ENCODE results near the gene BPIFB2. TPM values are rescaled to one million over a fixed set of nuclear protein-coding genes. Genes with fewer than 3 reads are reported as not detected.
"Not testable (repeated sequence)": the region's sequence is repeated elsewhere in the genome, so short reads cannot be mapped to it uniquely, and the experiment has no call there.

BPIFB2 gene
- total RNA-seq, 1 donor from 2014 or later: not detected

DNA sequence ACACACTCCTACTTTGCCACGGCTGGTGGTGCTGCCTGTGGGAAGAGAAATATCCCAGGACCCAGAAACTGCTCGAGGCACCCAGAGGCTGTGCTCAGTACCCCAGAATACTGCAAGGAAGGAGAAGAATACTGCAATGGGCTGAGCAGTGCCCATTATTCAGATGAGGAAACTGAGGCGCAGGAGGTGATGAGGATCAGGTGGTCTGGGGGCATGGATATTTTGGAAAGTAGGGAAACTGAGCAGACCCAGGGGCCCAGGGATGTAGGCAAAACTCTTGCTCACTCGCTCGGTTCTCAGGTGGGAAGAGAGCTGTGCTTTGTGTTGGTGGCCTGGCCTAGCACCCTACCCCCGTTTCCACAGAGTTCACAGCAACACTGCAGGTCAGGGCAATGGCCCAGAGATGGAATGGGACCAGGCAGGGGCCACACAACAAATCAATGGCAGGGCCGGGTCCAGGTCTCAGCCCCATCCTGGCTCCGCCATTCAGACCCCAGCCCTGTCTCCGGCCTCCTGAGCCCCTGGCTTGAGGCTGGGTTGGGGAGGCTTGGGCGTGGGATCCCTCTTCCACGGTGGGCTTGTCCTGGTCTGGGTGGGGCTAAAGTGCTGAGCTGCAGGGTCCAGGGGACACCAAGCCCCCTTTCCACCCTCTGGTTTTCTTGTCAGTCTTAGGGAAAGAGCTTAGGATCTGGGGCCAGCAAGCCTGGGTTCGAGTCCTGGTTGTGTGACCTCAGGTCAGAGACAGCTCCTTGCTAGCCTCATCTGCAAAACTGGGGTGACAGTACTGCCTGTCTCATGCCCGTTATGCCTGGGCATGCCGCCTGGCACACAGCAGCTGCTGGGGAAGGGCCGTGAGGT, 37.2 kb upstream of the BPIFB2 start:
- H3K27me3 ChIP-seq (ENCODE audit: control insufficient read depth, insufficient read depth, low read length): no peaks in the 10 kb centered on the region
- no peak for FAIRE-seq
- TF ChIP-seq, protein P1, sequence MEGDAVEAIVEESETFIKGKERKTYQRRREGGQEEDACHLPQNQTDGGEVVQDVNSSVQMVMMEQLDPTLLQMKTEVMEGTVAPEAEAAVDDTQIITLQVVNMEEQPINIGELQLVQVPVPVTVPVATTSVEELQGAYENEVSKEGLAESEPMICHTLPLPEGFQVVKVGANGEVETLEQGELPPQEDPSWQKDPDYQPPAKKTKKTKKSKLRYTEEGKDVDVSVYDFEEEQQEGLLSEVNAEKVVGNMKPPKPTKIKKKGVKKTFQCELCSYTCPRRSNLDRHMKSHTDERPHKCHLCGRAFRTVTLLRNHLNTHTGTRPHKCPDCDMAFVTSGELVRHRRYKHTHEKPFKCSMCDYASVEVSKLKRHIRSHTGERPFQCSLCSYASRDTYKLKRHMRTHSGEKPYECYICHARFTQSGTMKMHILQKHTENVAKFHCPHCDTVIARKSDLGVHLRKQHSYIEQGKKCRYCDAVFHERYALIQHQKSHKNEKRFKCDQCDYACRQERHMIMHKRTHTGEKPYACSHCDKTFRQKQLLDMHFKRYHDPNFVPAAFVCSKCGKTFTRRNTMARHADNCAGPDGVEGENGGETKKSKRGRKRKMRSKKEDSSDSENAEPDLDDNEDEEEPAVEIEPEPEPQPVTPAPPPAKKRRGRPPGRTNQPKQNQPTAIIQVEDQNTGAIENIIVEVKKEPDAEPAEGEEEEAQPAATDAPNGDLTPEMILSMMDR (IDR thresholded peaks at IDR 0.05; ENCODE audit: insufficient read depth, low read length, severe bottlenecking): no peak
- no peak overlapping the region for H3K4me3 ChIP-seq (ENCODE audit: low read depth, low read length)
- H3K36me3 ChIP-seq (ENCODE audit: control insufficient read depth, insufficient read depth, low read length): no peaks in the 10 kb centered on the region
- no peak for DNase-seq (ENCODE audit: low read depth)

DNA sequence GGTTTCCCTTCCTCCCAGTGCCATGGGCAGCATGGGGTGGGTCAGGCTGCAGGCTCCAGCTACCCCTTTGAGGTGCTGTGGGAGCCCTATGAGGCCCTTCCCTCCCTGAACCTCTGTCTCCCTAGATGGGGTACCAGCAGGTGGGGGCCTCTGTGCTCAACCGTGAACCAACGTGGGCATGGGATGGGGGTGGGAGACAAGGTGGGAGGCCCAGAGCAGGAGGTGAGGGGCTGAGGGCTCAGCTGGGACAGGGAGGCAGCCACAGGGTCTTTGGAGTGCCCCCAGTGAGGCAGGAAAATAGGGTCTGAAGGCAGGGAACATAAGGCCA, 36.6 kb upstream of the BPIFB2 start:
- H3K36me3 ChIP-seq (ENCODE audit: control insufficient read depth, insufficient read depth, low read length): no peaks in the 10 kb centered on the region
- FAIRE-seq (no peak), DNase-seq (ENCODE audit: low read depth) (no peak)
- TF ChIP-seq, protein P1 (IDR thresholded peaks at IDR 0.05; ENCODE audit: insufficient read depth, low read length, severe bottlenecking): no peak
- no peak overlapping the region for H3K4me3 ChIP-seq (ENCODE audit: low read depth, low read length)
- no peaks in the 10 kb centered on the region for H3K27me3 ChIP-seq (ENCODE audit: control insufficient read depth, insufficient read depth, low read length)

DNA sequence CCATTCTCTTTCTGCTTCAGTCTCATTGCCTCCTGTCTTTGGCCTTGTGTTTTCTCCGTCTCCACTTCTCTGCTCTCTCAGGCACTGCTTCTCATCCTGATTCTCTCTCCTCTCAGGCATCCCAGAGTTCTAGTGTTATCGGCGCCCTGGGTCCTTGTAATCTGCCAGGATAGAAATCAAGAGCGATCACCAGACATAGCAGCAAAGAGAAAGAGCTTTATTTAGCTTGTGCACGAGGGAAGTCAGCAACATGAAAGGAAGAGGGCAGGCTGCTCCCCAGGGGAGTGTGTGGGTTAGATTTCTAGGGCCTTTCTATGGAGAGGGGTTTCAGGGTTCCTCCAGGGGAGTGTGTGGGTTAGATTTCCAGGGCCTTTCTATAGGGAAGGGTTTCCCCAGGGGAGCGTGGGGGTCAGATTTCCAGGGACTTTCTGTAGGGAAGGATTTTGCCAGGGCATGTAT, 35.8 kb upstream of the BPIFB2 start:
- DNase-seq (ENCODE audit: low read depth) (no peak), FAIRE-seq (no peak)
- TF ChIP-seq, protein P1 (IDR thresholded peaks at IDR 0.05; ENCODE audit: insufficient read depth, low read length, severe bottlenecking): no peak
- no peaks in the 10 kb centered on the region for H3K36me3 ChIP-seq (ENCODE audit: control insufficient read depth, insufficient read depth, low read length)
- no peaks in the 10 kb centered on the region for H3K27me3 ChIP-seq (ENCODE audit: control insufficient read depth, insufficient read depth, low read length)
- no peak overlapping the region for H3K4me3 ChIP-seq (ENCODE audit: low read depth, low read length)

DNA sequence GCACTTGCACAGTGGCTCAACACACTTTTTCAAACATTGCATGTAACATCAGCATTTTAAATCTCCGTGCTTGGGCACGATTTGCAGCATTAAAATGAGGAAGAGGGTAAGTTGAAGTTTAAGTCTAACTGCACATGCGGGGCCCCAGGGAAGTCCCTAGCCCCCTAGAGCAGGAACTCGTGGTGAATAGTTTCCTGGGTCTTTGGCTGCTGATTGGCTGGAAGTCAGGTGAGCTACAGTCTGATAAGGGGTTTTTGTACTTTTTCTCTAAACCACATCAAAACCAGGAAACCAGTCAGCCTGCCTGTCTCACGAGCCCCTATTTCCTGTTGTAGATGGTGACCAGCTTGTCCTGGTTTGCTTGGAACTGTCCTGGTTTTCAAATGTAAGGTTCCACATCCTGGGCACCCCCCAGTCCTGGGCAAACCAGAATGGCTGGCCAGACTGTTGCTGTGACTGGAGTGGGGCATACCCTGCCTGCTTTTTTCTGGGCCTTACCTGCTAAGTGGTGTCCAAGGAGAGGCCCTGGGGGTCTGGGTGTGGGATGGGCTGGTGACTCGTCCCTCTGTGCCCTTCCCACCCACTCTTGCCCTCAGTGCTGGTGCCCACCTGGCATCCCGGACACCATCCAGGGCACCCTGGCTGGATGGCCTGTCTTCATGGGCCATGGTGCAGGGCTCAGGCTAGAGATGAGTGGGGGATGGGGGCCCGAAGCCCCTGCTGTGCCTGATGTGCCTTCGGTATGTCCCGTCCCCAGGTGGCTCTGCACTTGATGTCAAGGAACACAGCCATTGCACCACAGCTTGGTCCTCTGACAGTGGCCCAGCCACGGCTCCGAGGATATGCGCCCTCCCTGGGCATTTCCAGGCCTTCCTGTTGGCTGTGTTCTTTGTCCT, 35.1 kb upstream of the BPIFB2 start:
- FAIRE-seq: no peak
- TF ChIP-seq, protein P1 (IDR thresholded peaks at IDR 0.05; ENCODE audit: insufficient read depth, low read length, severe bottlenecking): no peak
- Histone ChIP-seq H3K27me3 (ENCODE audit: control insufficient read depth, insufficient read depth, low read length) (no peaks in the 10 kb centered on the region), H3K4me3 (ENCODE audit: low read depth, low read length) (no peak overlapping the region), H3K36me3 (ENCODE audit: control insufficient read depth, insufficient read depth, low read length) (no peaks in the 10 kb centered on the region)
- DNase-seq (ENCODE audit: low read depth): no peak

DNA sequence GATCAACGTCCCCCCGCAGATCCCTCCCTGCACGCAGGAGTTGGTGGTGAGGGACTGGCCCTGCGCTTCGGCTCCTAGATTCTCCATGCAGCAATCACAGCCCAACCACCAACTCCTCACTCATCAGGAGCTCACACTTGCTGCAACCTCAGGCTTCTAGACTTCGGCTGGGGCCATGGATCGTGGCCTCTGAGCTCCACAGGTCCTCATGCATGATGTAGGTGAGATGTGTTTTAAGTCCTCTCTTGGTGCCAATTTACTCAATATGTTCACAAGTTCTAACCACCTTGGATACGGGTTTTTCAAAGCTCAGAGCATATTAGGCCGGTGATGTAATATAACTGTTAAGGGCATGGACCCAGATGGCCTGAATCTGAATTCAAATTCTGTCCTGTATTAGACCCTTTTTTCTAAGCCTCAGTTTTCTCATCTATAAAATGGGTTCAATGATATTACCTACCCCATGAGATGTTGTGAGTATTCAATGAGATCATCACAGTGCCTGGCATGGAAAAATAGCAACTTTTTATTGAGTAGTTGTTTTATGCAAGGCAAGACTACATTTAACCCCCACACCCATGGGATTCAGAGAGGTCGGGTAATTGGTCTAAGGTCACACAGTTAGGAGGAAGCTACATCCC, 34.3 kb upstream of the BPIFB2 start:
- Histone ChIP-seq H3K4me3 (ENCODE audit: low read depth, low read length) (no peak overlapping the region), H3K36me3 (ENCODE audit: control insufficient read depth, insufficient read depth, low read length) (no peaks in the 10 kb centered on the region), H3K27me3 (ENCODE audit: control insufficient read depth, insufficient read depth, low read length) (no peaks in the 10 kb centered on the region)
- TF ChIP-seq, protein P1 (IDR thresholded peaks at IDR 0.05; ENCODE audit: insufficient read depth, low read length, severe bottlenecking): no peak
- no peak for FAIRE-seq
- DNase-seq (ENCODE audit: low read depth): no peak

DNA sequence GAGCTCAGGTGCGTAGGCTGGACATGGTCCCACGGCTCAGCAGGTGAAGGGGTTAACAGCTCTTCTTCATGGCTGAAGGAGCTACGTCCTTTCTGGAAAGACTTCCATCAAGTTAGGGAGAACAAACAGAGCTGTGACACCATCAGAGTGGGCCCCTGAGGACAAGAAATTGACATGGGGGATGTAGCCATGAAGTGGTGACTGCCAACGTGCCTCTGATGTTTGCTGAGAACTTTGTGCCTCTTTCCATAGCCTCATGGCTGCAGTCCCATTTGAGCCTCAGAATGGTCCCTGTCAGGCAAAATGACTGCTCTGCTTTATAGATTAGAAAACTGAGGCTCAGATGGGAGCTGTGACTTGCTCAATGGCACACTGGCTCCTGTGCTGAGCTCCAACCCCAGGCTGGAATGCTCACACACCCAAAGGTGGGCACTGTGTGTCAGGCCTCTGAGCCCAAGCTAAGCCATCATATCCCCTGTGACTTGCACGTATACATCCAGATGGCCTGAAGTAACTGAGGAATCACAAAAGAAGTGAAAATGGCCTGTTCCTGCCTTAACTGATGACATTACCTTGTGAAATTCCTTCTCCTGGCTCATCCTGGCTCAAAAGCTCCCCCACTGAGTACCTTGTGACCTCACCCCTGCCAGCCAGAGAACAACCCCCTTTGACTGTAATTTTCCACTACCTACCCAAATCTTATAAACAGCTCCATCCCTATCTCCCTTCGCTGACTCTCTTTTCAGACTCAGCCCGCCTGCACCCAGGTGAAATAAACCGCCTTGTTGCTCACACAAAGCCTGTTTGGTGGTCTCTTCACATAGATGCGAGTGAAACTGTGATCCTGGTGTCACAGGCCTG, 33.1 kb upstream of the BPIFB2 start:
- not testable (repeated sequence) for H3K27me3 ChIP-seq (ENCODE audit: control insufficient read depth, insufficient read depth, low read length); H3K36me3 ChIP-seq (ENCODE audit: control insufficient read depth, insufficient read depth, low read length); H3K4me3 ChIP-seq (ENCODE audit: low read depth, low read length); DNase-seq (ENCODE audit: low read depth); FAIRE-seq

DNA sequence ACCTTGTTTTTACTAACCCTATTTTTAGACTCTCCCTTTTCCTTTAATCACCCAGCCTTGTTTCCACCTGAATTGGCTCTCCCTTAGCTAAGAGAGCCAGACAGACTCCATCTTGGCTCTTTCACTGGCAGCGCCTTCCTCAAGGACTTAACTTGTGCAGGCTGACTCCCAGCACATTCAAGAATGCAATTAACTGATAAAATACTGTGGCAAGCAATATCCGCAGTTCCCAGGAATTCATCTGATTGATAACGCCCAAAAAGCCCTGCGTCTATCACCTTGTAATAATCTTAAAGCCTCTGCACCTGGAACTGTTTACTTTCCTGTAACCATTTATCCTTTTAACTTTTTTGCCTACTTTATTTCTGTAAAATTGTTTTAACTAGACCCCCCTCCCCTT, 32.4 kb upstream of the BPIFB2 start:
- not testable (repeated sequence) for H3K36me3 ChIP-seq (ENCODE audit: control insufficient read depth, insufficient read depth, low read length); H3K27me3 ChIP-seq (ENCODE audit: control insufficient read depth, insufficient read depth, low read length); H3K4me3 ChIP-seq (ENCODE audit: low read depth, low read length); FAIRE-seq; DNase-seq (ENCODE audit: low read depth)

Data from bronchial epithelial cell (primary cell).